ENCODE measurements around the gene WBP2. TPM values are rescaled to one million over a fixed set of nuclear protein-coding genes. Genes with fewer than 3 reads are reported as not detected.

The WBP2 gene
- total RNA-seq, 1 donor = 26.8 TPM

GRCh38 chr17:75834279-75834920 is 20.7 kb downstream of the WBP2 start:
- H3K4me3 ChIP-seq (ENCODE audit: low read depth, low read length) = no peak overlapping the region
- no peak for TF ChIP-seq CTCF (IDR thresholded peaks at IDR 0.05; ENCODE audit: insufficient read depth, low read depth, low read length)
- no peak for DNase-seq (ENCODE audit: low read depth)

DNA sequence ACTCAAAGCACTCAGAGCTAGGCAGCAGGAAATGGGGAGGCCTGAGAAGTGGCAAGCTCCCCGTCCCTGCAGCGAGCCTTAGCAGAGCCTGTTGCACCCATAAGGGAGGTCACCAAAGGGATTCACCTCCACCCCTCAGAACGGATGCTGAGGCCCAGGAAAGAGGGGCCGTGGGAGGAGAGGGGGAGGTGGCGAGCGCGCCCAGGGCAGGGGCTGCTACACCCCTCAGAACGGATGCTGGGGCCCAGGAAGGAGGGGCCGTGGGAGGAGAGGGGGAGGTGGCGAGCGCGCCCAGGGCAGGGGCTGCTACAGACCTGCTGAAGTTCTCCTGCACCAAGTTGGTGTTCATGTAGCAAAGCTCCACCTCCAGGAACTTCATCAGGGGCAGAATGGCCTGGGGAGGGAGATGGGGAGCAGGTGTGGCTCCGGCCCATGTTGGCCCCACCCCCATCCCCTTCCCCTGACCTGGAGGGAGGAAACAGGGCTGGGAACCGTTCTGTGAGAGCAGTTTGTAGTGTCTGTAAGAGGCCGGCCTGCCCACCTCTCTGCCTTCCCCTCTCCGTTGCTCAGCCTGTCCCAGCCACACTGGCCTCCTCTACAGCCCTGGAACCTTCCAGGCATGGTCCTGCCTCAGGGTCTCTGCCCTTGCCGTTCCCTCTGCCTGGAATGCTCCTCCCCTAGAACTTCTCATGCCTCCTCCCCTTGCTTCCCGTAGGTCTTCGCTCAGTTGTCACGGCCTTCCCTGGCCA is 22.3 kb downstream of the WBP2 start:
- no peak for DNase-seq (ENCODE audit: low read depth)
- TF ChIP-seq CTCF (IDR thresholded peaks at IDR 0.05; ENCODE audit: insufficient read depth, low read depth, low read length) = no peak
- H3K4me3 ChIP-seq (ENCODE audit: low read depth, low read length) = no peak overlapping the region

DNA sequence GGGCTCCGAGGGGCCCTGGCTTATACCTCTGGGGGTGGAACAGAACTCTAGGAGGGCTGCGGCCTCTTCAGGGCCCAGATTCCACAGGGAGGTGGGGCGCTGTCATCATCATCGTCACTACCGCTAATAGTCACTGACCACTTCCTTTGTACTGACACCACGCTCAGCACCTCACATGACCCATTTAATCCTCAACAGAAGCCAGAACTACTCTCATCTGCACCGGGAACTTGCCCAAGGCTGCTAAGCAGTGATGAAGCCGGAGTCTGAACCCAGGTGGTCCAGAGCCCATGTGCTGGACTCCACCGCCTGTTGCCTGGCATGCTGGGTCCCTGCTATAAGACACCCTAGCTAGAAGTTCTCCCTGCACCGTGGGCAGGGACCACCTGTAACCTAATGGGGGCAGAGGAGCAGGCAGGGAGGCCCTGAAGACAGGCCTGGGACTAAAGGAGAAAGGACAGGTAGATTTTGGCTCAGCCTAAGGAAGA is 22.9 kb downstream of the WBP2 start:
- H3K4me3 ChIP-seq (ENCODE audit: low read depth, low read length) = no peak overlapping the region
- DNase-seq (ENCODE audit: low read depth) = peak; percentile 89
- TF ChIP-seq CTCF (IDR thresholded peaks at IDR 0.05; ENCODE audit: insufficient read depth, low read depth, low read length) = no peak

DNA sequence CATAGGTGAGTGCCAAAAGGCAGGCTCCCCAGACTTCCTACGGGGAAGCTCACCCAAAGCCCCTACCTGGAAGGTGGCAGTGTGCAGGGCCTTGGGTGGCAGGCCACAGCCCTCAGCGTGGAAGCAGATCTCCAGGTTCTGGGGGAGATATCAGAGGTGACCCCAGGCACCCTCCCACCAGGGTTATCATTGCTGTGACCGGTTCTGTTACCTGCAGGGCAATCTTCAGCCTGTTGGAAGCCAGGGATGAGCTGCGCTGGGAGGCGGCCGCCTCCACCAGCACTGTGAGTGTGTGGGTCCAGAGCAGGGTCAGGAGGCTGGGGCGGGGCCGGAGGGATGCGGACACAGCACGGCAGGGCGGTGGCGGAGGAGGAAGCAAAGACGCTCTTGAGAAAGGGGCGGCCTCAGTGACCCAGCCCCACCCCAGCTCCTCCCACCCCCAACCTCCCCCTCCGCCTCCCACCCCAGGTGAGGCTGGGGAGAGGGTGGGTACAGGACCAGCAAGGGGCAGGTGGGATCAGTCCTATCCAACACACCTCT is 24.0 kb downstream of the WBP2 start:
- DNase-seq (ENCODE audit: low read depth) = no peak
- no peak for TF ChIP-seq CTCF (IDR thresholded peaks at IDR 0.05; ENCODE audit: insufficient read depth, low read depth, low read length)
- no peak overlapping the region for H3K4me3 ChIP-seq (ENCODE audit: low read depth, low read length)

DNA sequence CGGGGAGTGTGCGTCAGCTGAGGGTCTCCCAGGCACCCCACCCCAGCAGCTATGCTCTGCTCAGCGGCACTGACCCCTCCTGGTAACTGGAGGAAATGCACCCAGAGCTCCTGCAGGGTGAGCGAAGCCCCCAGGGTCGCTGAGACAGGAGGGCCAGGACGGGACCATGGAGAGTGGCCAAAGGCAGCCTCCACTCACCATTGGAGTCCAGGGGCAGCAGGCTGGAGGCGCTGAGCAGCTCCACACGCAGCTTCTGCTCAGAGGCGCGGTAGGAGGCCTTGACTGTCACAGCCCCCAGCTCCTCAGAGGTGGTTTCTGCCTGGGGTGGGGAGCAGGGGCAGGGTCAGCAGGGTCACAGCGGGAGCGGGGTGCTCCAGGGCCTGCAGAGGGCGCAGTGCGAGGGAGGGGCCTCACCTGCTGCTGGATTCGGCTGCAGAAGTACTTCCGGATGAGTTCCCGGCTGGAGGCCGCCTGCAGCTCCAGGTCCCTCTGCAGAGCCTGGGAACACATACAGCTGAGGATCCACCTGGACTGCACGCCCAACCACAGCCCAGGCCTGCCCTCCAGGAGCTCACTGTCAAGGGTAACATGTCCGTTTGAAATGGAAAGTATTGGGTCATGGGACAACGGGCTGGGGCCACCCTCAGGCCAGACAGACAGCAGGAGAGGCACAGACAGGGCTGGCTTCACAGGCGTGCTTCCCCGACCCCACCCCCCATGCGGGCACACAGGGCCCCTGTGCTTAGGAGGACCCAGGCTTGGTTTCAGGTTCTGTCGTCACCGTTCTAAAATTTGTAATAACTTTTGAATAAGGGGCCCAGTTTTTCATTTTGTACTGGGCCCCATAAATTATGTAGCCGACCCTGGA is 24.7 kb downstream of the WBP2 start:
- H3K4me3 ChIP-seq (ENCODE audit: low read depth, low read length) = no peak overlapping the region
- DNase-seq (ENCODE audit: low read depth) = no peak
- TF ChIP-seq CTCF (IDR thresholded peaks at IDR 0.05; ENCODE audit: insufficient read depth, low read depth, low read length) = peak; percentile 58

DNA sequence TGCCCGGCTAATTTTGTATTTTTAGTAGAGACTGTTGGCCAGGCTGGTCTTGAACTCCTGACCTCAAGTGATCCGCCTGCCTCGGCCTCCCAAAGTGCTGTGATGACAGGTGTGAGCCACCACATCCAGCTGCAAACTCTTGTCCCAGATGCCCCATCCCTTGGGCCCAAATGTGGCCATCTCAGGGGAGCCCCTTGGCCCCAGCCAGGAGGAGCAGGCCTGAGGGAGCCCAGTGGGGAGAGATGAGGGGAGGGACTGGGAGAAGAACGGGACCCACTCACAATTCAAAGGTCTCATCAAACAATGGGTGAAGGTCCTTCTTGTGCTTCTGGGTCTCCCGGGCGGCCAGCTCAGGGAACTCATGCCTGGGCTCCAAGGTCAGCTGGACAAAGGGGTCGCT is 25.4 kb downstream of the WBP2 start:
- TF ChIP-seq CTCF (IDR thresholded peaks at IDR 0.05; ENCODE audit: insufficient read depth, low read depth, low read length) = no peak
- no peak overlapping the region for H3K4me3 ChIP-seq (ENCODE audit: low read depth, low read length)
- no peak for DNase-seq (ENCODE audit: low read depth)

Measured in fibroblast of villous mesenchyme (primary cell).